ENCODE results near the gene ABCC3.
"Not testable (repeated sequence)": the region's sequence is repeated elsewhere in the genome, so short reads cannot be mapped to it uniquely, and the experiment has no call there.

The ABCC3 gene

GRCh38 chr17:50668838-50669581, 34.3 kb downstream of the ABCC3 start:
- Histone ChIP-seq H3K36me3 (ENCODE audit: control insufficient read depth, insufficient read depth, low read length) (no peaks in the 10 kb centered on the region), H3K9me3 (ENCODE audit: control insufficient read depth, low read length) (no peaks in the 10 kb centered on the region), H3K4me3 (ENCODE audit: extremely low read depth, insufficient read depth, low read length, poor library complexity, severe bottlenecking) (peak overlapping the region; percentile 2), H3K4me1 (ENCODE audit: control insufficient read depth, insufficient read depth, low read length, poor library complexity, severe bottlenecking) (peaks cover 16% of the 10 kb centered on the region), H3K27ac (ENCODE audit: low read depth, low read length, severe bottlenecking) (no peak overlapping the region)
- WGBS, 2 experiments (ENCODE audit: insufficient coverage in 2 of 2) = 82 to 95% methylated on average over 8 to 9 of the region's 9 CpGs

DNA sequence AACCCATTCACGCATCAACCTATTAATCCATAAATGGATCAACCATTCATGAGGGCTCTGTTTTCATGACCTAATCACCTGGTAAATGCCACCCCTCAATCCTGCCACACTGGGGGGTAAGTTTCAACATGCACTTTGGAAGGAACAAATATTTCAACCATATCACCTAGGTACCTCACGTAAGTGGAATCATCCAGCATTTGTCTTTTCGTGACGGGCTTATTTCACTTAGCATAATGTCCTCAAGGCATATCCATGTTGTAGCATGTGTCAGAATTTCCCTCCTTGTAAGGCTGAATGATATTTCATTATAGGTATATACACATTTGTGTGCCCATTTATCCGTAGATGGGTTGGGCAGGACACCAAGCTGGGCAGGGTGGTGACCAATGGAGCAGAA, 37.4 kb downstream of the ABCC3 start:
- WGBS, 2 experiments (ENCODE audit: insufficient coverage in 2 of 2) = 88 to 100% methylated on average over 2 to 3 of the region's 5 CpGs

DNA sequence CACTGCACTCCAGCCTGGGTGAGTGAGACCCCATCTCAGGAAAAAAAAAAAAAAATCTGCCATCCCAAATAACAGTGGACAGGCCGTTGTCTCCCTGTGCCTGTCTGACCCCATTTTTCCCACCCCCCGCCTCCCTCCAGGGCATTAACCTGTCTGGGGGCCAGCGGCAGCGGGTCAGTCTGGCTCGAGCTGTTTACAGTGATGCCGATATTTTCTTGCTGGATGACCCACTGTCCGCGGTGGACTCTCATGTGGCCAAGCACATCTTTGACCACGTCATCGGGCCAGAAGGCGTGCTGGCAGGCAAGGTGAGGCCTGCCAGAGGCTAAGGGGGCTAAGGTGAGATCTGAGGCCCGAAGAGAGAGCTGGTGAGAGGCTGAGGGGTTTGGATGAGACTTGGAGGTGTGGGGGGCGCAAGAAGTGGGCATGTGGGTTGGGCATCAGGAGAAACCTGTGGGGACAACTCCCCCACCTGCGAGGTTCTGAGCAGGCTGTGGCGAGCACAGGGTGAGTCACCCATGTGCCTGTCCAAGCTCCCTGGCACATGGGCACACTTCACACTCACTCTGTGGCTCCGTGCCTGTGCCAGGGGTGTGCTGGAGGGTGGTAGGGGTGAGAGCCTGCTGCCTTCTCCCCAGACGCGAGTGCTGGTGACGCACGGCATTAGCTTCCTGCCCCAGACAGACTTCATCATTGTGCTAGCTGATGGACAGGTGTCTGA, 38.3 kb downstream of the ABCC3 start:
- Histone ChIP-seq H3K27ac (ENCODE audit: low read depth, low read length, severe bottlenecking) (no peak overlapping the region), H3K36me3 (ENCODE audit: control insufficient read depth, insufficient read depth, low read length) (no peaks in the 10 kb centered on the region), H3K9me3 (ENCODE audit: control insufficient read depth, low read length) (no peaks in the 10 kb centered on the region), H3K4me1 (ENCODE audit: control insufficient read depth, insufficient read depth, low read length, poor library complexity, severe bottlenecking) (peaks cover 12% of the 10 kb centered on the region), H3K4me3 (ENCODE audit: extremely low read depth, insufficient read depth, low read length, poor library complexity, severe bottlenecking) (no peak overlapping the region)
- 91 to 96% methylated on average over 16 to 19 of the region's 20 CpGs for WGBS, 2 experiments (ENCODE audit: insufficient coverage in 2 of 2)

More for the DNA sequence above, 37.4 kb downstream of the ABCC3 start:
- Histone ChIP-seq H3K4me1 (ENCODE audit: control insufficient read depth, insufficient read depth, low read length, poor library complexity, severe bottlenecking) (peaks cover 16% of the 10 kb centered on the region), H3K4me3 (ENCODE audit: extremely low read depth, insufficient read depth, low read length, poor library complexity, severe bottlenecking) (no peak overlapping the region), H3K9me3 (ENCODE audit: control insufficient read depth, low read length) (no peaks in the 10 kb centered on the region), H3K27ac (ENCODE audit: low read depth, low read length, severe bottlenecking) (no peak overlapping the region), H3K36me3 (ENCODE audit: control insufficient read depth, insufficient read depth, low read length) (no peaks in the 10 kb centered on the region)

- H3K4me1 ChIP-seq (ENCODE audit: control insufficient read depth, insufficient read depth, low read length, poor library complexity, severe bottlenecking) = peaks cover 2% of the 10 kb centered on the region
- H3K4me3 ChIP-seq (ENCODE audit: extremely low read depth, insufficient read depth, low read length, poor library complexity, severe bottlenecking) = no peak overlapping the region
- no peaks in the 10 kb centered on the region for H3K9me3 ChIP-seq (ENCODE audit: control insufficient read depth, low read length)
- H3K27ac ChIP-seq (ENCODE audit: low read depth, low read length, severe bottlenecking) = no peak overlapping the region
- H3K36me3 ChIP-seq (ENCODE audit: control insufficient read depth, insufficient read depth, low read length) = no peaks in the 10 kb centered on the region
- 54 to 80% methylated on average over 1 to 2 of the region's 3 CpGs for WGBS, 2 experiments (ENCODE audit: insufficient coverage in 2 of 2)
Observed at GRCh38 chr17:50675190-50675589, 40.5 kb downstream of the ABCC3 start.

GRCh38 chr17:50675627-50676026, 40.9 kb downstream of the ABCC3 start:
- WGBS, 2 experiments (ENCODE audit: insufficient coverage in 2 of 2) = 94% methylated on average over 7 of the region's 7 CpGs
- H3K9me3 ChIP-seq (ENCODE audit: control insufficient read depth, low read length) = no peaks in the 10 kb centered on the region
- H3K4me3 ChIP-seq (ENCODE audit: extremely low read depth, insufficient read depth, low read length, poor library complexity, severe bottlenecking) = no peak overlapping the region
- no peaks in the 10 kb centered on the region for H3K36me3 ChIP-seq (ENCODE audit: control insufficient read depth, insufficient read depth, low read length)
- no peak overlapping the region for H3K27ac ChIP-seq (ENCODE audit: low read depth, low read length, severe bottlenecking)
- H3K4me1 ChIP-seq (ENCODE audit: control insufficient read depth, insufficient read depth, low read length, poor library complexity, severe bottlenecking) = peaks cover under 1% of the 10 kb centered on the region

DNA sequence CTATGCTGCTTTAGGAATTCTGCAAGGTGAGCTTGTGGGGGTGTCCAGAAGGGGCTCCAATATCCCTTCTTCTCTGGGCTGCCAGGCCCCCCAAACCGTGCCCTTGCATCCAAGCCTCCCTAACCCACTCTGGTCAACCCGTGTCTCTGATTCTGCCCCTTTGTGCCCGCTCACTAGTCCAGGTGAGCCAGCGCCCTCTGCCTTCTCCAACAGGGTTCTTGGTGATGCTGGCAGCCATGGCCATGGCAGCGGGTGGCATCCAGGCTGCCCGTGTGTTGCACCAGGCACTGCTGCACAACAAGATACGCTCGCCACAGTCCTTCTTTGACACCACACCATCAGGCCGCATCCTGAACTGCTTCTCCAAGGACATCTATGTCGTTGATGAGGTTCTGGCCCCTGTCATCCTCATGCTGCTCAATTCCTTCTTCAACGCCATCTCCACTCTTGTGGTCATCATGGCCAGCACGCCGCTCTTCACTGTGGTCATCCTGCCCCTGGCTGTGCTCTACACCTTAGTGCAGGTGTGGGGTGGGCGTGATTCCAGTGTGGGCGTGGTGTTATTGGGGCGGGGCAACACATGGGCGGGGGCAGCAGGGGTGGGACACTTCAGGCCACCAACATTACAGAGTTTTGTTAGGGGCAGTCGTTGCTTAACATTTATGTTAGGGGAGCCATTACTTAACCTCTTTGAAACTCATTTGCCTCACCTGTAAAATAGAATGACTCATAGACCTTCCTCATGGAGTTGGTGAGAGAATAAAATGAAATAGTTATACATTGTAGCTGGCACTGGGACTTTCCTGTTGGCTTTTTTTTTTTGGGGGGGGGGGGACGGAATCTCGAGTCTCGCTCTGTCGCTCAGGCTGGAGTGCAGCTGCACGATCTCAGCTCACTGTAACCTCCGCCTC, 41.6 kb downstream of the ABCC3 start:
- Histone ChIP-seq H3K4me1 (ENCODE audit: control insufficient read depth, insufficient read depth, low read length, poor library complexity, severe bottlenecking) (no peaks in the 10 kb centered on the region), H3K4me3 (ENCODE audit: extremely low read depth, insufficient read depth, low read length, poor library complexity, severe bottlenecking) (no peak overlapping the region), H3K36me3 (ENCODE audit: control insufficient read depth, insufficient read depth, low read length) (no peaks in the 10 kb centered on the region), H3K27ac (ENCODE audit: low read depth, low read length, severe bottlenecking) (no peak overlapping the region), H3K9me3 (ENCODE audit: control insufficient read depth, low read length) (no peaks in the 10 kb centered on the region)
- 88 to 93% methylated on average over 17 to 19 of the region's 24 CpGs for WGBS, 2 experiments (ENCODE audit: insufficient coverage in 2 of 2)

DNA sequence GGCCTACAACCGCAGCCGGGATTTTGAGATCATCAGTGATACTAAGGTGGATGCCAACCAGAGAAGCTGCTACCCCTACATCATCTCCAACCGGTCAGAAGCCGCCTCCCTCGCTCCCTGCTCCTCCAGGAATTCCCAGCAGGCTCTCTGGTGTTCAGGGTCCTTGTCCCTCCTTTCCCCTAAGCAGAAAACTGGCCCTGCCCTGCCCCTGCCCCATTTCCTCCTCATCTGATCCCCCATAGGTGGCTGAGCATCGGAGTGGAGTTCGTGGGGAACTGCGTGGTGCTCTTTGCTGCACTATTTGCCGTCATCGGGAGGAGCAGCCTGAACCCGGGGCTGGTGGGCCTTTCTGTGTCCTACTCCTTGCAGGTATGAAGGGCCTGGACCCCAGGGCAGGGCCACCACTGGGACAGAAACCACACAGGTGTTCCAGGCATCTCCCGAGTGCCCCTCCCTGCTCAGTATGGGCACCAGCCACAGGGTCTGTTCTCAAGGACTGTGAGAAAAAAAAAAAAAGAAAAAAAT, 43.2 kb downstream of the ABCC3 start:
- Histone ChIP-seq H3K4me3 (ENCODE audit: extremely low read depth, insufficient read depth, low read length, poor library complexity, severe bottlenecking) (no peak overlapping the region), H3K4me1 (ENCODE audit: control insufficient read depth, insufficient read depth, low read length, poor library complexity, severe bottlenecking) (no peaks in the 10 kb centered on the region), H3K36me3 (ENCODE audit: control insufficient read depth, insufficient read depth, low read length) (no peaks in the 10 kb centered on the region), H3K9me3 (ENCODE audit: control insufficient read depth, low read length) (no peaks in the 10 kb centered on the region), H3K27ac (ENCODE audit: low read depth, low read length, severe bottlenecking) (no peak overlapping the region)
- 89 to 94% methylated on average over 10 to 12 of the region's 12 CpGs for WGBS, 2 experiments (ENCODE audit: insufficient coverage in 2 of 2)

DNA sequence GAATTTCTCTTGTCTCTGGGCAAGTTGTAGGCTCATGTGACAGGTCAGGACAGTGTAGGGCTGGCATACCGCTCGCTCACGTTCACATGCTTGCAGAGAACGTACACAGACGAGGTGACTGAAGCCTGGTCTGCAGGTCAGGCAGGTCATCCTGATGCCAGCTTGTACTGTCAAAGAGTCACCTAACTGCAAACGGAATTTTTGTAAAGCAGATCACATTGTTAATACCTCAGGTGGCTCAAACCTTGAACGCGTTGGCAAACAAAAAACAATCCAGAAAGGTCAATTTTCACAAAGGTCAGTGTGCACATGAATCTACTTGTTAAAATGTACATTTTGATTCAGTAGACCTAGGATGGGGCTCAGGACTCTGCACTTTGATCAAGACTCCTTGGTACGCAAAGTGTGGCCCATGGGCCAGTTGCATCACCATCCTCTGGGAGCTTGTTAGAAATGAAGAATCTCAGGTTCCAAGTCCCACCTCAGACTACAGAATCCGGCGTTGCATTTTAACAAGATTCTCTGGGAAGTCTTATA, 44.4 kb downstream of the ABCC3 start:
- Histone ChIP-seq H3K4me3 (ENCODE audit: extremely low read depth, insufficient read depth, low read length, poor library complexity, severe bottlenecking) (no peak overlapping the region), H3K4me1 (ENCODE audit: control insufficient read depth, insufficient read depth, low read length, poor library complexity, severe bottlenecking) (no peaks in the 10 kb centered on the region), H3K36me3 (ENCODE audit: control insufficient read depth, insufficient read depth, low read length) (no peaks in the 10 kb centered on the region), H3K27ac (ENCODE audit: low read depth, low read length, severe bottlenecking) (no peak overlapping the region), H3K9me3 (ENCODE audit: control insufficient read depth, low read length) (no peaks in the 10 kb centered on the region)
- WGBS, 2 experiments (ENCODE audit: insufficient coverage in 2 of 2) = 88 to 94% methylated on average over 9 of the region's 11 CpGs

DNA sequence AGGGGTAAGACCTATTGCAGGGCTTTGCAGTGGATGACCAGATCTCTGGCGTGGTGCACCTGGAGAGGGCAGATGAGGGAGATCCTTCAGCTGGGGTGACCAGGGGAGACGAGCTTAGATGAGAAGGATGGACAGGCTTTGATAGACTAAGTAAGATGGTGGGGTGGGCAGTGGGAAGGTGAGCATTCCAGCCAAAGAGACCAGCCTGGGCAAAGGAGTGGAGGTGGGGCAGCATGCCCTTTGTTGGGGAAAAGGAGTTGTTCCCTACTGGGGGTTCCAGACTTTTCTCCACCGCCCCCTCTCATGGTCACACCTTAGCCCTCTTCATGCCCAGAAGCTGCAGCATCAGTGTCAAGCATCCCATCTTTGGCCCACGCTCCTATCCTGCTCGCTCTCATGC, 45.4 kb downstream of the ABCC3 start:
- Histone ChIP-seq H3K4me3 (ENCODE audit: extremely low read depth, insufficient read depth, low read length, poor library complexity, severe bottlenecking) (no peak overlapping the region), H3K36me3 (ENCODE audit: control insufficient read depth, insufficient read depth, low read length) (no peaks in the 10 kb centered on the region), H3K27ac (ENCODE audit: low read depth, low read length, severe bottlenecking) (no peak overlapping the region), H3K9me3 (ENCODE audit: control insufficient read depth, low read length) (no peaks in the 10 kb centered on the region), H3K4me1 (ENCODE audit: control insufficient read depth, insufficient read depth, low read length, poor library complexity, severe bottlenecking) (no peaks in the 10 kb centered on the region)
- 86 to 99% methylated on average over 5 of the region's 5 CpGs for WGBS, 2 experiments (ENCODE audit: insufficient coverage in 2 of 2)

DNA sequence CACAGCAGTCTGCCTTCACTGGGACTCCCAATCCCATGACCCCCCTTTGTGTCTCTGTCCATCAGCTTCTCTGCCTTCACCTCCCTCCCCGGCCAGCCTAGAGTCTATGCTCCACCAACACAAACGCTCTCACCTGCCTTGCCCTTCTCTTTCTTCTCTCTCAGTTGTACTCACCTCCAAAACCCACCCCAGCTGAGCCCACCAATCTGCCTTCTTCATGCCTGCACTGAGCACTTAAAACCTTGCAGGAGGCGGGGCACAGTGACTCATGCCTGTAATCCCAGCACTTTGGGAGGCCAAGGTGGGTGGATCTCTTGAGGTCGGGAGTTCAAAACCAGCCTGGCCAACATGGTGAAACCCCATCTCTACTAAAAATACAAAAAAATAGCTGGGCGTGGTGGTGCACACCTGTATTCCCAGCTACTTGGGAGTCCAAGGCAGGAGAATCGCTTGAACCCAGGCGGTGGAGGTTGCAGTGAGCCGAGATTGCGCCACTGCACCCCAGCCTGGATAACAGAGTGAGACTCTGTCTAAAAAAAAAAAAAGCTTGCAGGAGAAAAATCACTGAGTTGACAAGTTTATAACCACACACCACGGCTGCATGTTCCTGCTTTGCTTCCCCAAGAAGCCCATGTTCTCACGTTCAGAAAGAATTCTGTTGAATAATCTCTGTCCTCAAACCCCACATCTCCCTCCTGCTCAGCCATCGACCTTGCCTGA, 46.0 kb downstream of the ABCC3 start:
- not testable (repeated sequence) for H3K27ac ChIP-seq (ENCODE audit: low read depth, low read length, severe bottlenecking); H3K4me3 ChIP-seq (ENCODE audit: extremely low read depth, insufficient read depth, low read length, poor library complexity, severe bottlenecking)
- 86 to 91% methylated on average over 9 to 10 of the region's 12 CpGs for WGBS, 2 experiments (ENCODE audit: insufficient coverage in 2 of 2)

More for the DNA sequence above, 46.0 kb downstream of the ABCC3 start:
- H3K36me3 ChIP-seq (ENCODE audit: control insufficient read depth, insufficient read depth, low read length); H3K4me1 ChIP-seq (ENCODE audit: control insufficient read depth, insufficient read depth, low read length, poor library complexity, severe bottlenecking); H3K9me3 ChIP-seq (ENCODE audit: control insufficient read depth, low read length): not testable (repeated sequence)

Measured in mesodermal cell (in vitro differentiated cells).